HEK293 (cell line): Measurements from ENCODE around the gene PTPRN2.

Experiments
- CTCF ChIP-seq: fragments of 450-650 bp; formaldehyde crosslinking; IDR thresholded peaks from 2 replicates; pipeline ENCODE4 v1.5.1; 2016; ENCODE audit warnings: missing biosample characterization, missing genetic modification characterization
- TCF7L2 ChIP-seq: IDR thresholded peaks from 2 replicates; pipeline ENCODE4 v1.6.1; 2011; ENCODE audit warnings: low read depth, mild to moderate bottlenecking, inconsistent platforms, low read length, moderate library complexity, borderline replicate concordance
- ZNF18 ChIP-seq: fragments of 450-650 bp; formaldehyde crosslinking; IDR thresholded peaks from 2 replicates; pipeline ENCODE4 v1.5.1; 2016; ENCODE audit warnings: missing biosample characterization, missing genetic modification characterization
- ZNF629 ChIP-seq: fragments of 450-650 bp; formaldehyde crosslinking; IDR thresholded peaks from 2 replicates; pipeline ENCODE4 v1.5.1; 2017; ENCODE audit warnings: missing biosample characterization, missing genetic modification characterization
- ZNF704 ChIP-seq: fragments of 450-650 bp; formaldehyde crosslinking; IDR thresholded peaks from 2 replicates; pipeline ENCODE4 v1.5.1; 2016; ENCODE audit warnings: missing biosample characterization, missing genetic modification characterization
- ZNF776 ChIP-seq: fragments of 450-650 bp; formaldehyde crosslinking; IDR thresholded peaks from 2 replicates; pipeline ENCODE4 v1.5.0; 2017; ENCODE audit warnings: missing biosample characterization, missing genetic modification characterization, borderline replicate concordance
- ZNF792 ChIP-seq: fragments of 450-650 bp; formaldehyde crosslinking; IDR thresholded peaks from 2 replicates; pipeline ENCODE4 v1.5.1; 2016; ENCODE audit warnings: missing biosample characterization, missing genetic modification characterization

- TF ChIP-seq TCF7L2 = no peak
- TF ChIP-seq CTCF (tag by site-specific recombination) = no peak
- no peak for TF ChIP-seq ZNF792
- TF ChIP-seq ZNF18 (tag by site-specific recombination) = no peak
- TF ChIP-seq ZNF776 = no peak
- no peak for TF ChIP-seq ZNF704
- no peak for TF ChIP-seq ZNF629 (tag by site-specific recombination)
Measured at GRCh38 chr7:157906583-157906982, 681.0 kb downstream of the PTPRN2 start.
